Activated CD8-positive, alpha-beta memory T cell treated with anti-CD3 and anti-CD28 coated beads, Interleukin-2, amount 50 U/mL, for 24 hours (primary cell): ENCODE results near the gene STUB1.
A peak's percentile ranks its signal among the peaks of the same experiment; 100 is the strongest.
"Not testable (repeated sequence)": the region's sequence is repeated elsewhere in the genome, so short reads cannot be mapped to it uniquely, and the experiment has no call there.

Source experiments
- DNase-seq: peaks from one replicate; pipeline ENCODE4 v3.0.0-alpha.2; 2020; ENCODE audit errors: extremely low read depth

The STUB1 gene

DNA sequence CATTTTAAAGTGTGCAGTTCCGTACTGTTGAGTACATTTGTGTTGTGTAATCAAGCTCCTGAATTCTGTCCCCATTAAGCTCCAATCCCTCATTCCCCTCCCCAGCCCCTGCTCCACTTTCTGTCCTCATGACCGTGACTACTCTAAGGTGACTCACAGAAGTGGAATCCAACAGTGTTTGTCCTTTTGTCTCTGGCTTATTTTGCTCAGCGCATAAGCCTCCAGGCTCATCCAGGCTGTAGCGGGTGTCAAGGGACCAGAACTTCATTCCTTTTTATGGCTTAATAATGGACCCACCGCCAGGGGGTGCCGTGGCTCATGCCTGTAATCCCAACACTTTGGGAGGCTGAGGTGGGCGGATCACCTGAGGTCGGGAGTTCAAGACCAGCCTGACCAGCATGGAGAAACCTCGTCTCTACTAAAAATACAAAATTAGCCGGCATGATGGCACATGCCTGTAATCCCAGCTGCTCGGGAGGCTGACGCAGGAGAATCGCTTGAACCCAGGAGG is 32.6 kb downstream of the STUB1 start:
- DNase-seq: not testable (repeated sequence)

DNA sequence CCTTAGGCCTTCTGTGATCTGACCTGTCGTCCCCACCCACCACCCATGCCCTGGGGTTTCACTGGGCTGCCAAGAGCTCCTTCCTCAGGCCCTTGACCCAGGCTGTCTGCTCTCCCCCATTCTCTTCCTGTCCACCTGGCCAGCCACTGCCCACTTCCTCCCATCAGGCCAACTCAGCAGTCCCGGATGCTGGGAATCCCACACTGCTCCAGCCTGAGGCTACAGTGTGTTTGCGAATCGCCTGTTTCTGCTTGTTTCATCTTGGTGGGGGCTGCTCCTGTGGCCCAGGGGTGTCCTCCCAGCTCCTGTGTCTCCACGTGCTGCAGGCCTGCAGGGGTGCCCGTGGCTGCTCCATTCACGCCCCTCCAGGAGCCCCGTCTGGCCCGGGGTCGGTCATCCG is 33.9 kb downstream of the STUB1 start:
- DNase-seq: no peak

- peak; percentile 54 for DNase-seq
Measured at GRCh38 chr16:714558-715476, 34.6 kb downstream of the STUB1 start, which contains the start of gene METRN. Gene METRN (plus strand): TSS chr16:715118. CDS start chr16:715290, 172 bp downstream.

DNA sequence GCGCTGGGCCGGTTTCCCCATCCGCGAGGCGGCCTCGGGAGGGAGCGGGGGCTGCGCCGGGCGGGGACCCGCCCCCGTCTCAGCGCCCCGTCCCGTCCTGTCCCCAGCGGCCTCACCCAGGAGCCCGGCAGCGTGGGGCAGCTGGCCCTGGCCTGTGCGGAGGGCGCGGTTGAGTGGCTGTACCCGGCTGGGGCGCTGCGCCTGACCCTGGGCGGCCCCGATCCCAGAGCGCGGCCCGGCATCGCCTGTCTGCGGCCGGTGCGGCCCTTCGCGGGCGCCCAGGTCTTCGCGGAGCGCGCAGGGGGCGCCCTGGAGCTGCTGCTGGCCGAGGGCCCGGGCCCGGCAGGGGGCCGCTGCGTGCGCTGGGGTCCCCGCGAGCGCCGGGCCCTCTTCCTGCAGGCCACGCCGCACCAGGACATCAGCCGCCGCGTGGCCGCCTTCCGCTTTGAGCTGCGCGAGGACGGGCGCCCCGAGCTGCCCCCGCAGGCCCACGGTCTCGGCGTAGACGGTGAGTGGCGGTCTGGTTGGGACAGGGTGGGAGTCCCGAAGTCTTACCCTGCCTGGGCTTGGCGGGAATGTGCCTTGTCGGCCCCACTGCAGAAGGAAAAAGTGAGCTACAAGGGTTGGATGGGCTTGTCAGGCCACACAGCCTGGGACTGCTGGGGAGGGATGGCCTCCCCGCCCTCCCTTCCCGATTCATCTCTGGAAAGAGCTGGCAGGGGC is 35.4 kb downstream of the STUB1 start:
- no peak for DNase-seq

DNA sequence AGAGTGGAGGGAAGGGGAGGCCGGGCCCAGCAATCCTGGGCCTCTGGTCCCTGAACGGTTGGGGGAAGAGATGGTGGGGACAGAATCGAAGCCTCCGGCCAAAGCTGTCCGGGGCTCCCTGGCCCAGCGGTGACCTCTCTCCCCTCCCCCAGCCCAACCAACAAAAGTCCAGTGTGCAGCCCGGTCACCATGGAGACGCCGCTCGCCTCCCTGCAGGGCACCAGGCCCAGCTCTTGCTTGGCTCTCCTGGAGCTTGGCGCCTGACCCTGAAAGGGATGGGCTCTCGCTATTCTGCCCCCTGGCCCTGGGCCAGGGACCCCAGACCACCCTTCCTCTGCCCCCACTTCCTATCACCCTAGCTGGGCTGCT is 36.0 kb downstream of the STUB1 start:
- no peak for DNase-seq

DNA sequence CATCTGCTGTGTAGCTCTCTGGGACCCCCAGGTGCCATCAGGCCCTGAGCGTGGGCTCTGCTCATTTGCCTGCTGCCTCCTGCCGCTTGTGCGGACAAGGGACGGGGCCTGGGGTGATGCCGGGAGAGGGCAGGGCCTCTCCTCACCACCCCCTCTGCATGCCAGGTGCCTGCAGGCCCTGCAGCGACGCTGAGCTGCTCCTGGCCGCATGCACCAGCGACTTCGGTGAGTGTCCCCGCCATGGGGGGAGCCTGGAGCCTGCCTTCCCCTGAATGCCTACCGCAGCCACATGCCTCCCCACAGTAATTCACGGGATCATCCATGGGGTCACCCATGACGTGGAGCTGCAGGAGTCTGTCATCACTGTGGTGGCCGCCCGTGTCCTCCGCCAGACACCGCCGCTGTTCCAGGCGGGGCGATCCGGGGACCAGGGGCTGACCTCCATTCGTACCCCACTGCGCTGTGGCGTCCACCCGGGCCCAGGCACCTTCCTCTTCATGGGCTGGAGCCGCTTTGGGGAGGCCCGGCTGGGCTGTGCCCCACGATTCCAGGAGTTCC is 36.6 kb downstream of the STUB1 start:
- DNase-seq: no peak

DNA sequence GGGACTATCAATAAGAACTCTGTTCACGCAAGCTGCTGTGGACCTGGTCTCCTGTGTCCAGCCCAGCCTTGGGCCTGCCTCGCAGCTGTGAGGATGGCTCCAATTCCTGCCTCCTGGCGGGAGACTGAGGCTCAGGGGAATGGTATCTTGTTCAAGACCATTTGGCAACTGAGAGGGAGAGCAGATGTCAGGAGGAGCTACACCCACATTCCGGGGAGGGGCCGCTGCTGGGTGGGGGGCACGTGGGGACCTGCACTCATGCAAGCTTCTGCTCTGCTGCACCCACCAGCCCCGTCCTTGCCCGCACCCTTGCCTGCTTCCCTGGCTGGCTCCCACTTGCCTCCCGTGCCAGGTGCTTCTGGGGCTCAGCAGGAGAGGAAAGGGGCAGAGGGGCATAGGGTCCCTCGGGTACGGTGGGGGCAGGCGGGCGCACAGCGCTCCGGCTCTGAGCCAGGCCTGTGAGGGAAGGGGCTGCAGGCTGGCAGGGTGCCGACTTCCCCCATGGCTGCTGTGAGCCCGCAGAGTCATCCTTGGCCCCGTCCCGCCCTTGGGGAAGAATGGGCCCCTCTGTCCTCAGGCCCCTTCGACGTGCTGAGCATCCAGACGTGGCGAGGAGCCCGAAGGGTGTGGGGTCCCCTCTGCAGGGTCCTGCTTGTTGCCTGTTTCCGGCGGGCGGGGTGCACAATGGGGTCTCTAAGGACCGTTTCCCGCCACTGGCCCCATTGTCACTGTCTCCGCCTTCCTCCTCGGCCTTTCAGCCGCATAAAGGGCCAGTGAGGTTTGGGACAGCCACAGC is 37.4 kb downstream of the STUB1 start:
- DNase-seq: no peak

DNA sequence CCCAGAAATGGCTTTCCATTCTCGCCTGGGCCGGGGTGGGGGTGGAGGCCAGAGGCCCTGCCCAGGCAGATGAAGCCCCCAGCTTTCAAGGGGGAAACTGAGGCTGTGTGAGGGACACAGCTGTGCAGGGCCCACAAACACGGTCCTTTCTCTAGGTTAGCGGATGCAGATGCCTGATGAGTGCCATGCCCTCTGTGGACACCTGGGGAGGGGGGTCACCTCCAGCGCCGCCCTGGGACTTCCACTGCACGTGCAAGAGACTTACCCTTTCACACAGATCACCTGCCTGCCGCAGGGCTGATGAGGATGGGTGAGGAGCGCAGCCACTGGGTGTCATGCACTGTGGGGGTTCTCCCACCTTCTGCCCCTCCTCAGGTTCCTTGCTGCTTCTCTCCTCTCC is 38.2 kb downstream of the STUB1 start:
- DNase-seq: no peak

GRCh38 chr16:718922-719321 is 38.7 kb downstream of the STUB1 start:
- DNase-seq: no peak

DNA sequence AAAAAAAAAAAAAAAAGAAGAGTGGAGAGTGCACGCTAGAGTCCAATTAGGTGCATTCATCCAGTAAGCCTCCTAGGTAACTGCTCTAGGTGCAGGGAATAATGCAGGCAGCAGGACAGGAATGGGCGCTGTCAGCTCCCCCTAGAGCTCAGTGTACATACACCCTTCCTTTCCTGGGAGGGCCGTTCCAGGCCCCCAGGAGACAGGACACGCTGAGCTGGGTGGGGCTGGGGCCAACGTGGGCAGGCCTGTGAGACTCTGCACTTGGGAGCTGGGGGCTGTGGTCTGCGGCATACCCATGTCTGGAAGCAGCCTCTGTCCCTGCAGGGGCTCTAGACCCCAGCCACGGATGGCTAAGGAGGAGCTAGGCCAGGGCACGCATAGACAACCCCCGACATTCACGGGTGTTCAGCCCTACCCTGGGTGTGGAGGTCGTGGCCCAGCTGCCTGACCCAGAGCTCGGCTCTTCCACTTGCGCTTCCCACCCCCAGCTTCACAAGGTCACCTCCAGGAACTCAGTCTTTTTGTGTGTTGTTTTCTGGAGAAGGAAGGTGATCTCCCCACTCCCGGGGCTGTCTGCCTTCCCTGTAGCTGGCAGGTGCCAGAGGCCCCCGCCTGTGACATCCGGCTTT is 39.7 kb downstream of the STUB1 start:
- no peak for DNase-seq

GRCh38 chr16:720447-720989 is 40.3 kb downstream of the STUB1 start:
- DNase-seq: no peak

DNA sequence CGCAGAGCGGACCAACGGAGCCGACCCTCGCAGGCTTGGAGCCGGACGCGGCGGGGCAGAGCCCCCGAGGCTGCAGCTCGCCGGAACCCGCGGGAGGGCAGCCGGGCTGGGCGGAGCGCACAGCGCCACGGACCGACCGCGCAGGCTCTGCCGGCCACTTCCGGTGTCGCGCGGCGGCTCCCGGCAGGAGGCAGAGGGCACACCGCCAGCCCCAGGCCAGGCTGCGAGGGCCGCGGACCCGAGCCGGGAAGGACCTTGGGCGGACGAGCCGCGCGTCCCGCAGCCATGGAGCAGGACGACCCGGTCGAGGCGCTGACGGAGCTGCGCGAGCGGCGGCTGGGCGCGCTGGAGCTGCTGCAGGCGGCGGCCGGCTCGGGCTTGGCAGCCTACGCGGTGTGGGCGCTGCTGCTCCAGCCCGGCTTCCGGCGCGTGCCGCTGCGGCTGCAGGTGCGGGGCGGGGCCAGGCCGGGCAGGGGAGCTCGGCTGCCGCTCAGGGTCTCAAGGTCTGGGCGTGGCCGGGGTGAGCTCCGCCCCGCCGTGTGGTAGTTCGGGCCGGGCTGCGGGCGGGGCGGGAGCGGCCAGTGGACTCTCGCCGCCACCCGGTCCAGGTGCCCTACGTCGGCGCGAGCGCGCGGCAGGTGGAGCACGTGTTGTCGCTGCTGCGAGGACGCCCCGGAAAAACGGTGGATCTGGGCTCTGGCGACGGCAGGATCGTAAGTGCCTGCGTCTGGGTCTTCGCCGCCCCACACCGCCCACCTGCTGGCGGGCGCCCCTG is 41.0 kb downstream of the STUB1 start, which contains the start of gene ANTKMT:
TSS of gene ANTKMT (plus strand) at position 157 of the 775 bp plus-strand sequence. CDS start at position 286, 129 bp downstream.
- DNase-seq: peak; percentile 27

DNA sequence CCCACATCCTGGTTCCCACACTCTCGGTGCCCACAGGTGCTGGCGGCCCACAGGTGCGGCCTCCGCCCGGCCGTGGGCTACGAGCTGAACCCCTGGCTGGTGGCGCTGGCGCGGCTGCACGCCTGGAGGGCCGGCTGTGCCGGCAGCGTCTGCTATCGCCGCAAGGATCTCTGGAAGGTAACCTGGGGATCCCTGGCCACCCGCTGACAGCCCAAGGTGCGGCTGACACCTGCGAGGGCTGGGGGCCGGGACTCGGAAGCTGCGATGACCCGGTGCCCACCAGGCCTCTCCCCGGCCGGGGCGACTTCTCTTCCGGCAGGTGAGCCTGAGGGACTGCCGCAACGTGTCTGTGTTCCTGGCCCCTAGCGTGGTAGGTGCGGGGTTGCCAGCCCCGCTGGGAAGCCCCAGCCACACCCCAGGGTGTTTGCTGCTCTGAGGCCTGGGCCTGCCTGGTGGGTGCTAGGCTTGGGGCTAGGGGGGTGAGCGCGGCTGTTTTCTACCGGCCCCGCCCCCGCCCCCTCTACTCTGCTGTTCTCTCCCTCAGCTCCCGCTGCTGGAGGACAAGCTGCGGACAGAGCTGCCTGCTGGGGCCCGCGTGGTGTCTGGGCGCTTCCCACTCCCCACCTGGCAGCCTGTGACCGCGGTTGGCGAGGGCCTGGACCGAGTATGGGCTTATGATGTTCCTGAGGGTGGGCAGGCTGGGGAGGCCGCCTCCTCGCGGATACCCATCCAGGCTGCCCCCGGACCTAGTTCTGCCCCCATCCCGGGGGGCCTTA is 41.7 kb downstream of the STUB1 start:
- no peak for DNase-seq

DNA sequence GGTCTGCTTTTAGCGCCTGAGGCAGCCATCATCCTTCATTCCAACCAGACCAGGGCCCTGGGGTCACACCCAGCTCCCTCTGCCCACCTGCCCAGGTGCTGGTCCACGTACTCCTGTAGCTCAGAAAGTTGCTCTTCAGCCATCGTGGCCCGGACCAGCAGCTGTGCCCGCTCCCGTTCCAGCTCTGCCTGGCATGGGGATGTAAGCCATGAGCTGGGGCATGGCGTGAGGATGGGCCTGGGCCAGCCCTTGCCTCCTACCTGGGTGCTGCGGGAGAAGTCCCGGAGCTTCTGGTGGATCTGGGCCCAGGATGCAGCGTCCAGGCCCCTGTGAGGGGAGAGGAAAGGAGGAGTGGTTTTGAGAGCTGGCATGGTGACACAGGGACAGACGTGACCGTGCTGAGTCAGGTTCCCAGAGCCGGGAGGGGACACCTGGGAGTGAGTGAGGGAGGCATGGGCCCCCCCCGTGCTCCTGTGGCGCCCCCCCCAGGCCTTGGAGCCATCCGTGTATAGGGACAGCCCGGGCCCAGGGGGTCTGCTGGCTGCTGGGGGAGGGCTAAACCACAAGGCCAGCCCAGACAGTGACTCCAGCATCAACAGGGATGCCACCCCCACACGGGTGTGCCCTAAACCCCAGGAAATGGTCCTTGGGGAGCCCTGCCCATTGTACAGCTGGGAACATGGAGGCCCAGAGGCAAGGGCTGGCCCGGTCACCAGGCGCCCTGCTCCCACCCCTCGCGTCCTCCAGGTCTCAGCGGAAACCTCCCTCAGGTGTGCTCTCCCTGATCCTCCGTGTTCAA is 42.8 kb downstream of the STUB1 start:
- no peak for DNase-seq

GRCh38 chr16:723695-724094 is 43.5 kb downstream of the STUB1 start:
- no peak for DNase-seq

- DNase-seq: no peak
Measured at GRCh38 chr16:724188-725040, 44.2 kb downstream of the STUB1 start.

GRCh38 chr16:725041-725376 is 44.8 kb downstream of the STUB1 start:
- DNase-seq: no peak
